Globus pallidus (tissue), 1 donor: Measurements from ENCODE around the gene PLIN4.

Experiments used
- DNase-seq: peaks from one replicate; pipeline ENCODE4 v3.0.0-alpha.2; 2015; ENCODE audit warnings: low spot score

The PLIN4 gene

GRCh38 chr19:4506449-4507149 lies 11.7 kb downstream of the PLIN4 start:
- DNase-seq = no peak

- DNase-seq = no peak
Observed at GRCh38 chr19:4505570-4506448, 12.5 kb downstream of the PLIN4 start.

- no peak for DNase-seq
Observed at GRCh38 chr19:4504891-4505569, 13.3 kb downstream of the PLIN4 start.

- DNase-seq = peak; percentile 70
Observed at GRCh38 chr19:4504297-4504701, 14.0 kb downstream of the PLIN4 start.

- DNase-seq = no peak
Observed at GRCh38 chr19:4503825-4504170, 14.5 kb downstream of the PLIN4 start.

GRCh38 chr19:4503132-4503824 lies 15.0 kb downstream of the PLIN4 start:
- DNase-seq = no peak

- no peak for DNase-seq
Observed at GRCh38 chr19:4502282-4503131, 15.8 kb downstream of the PLIN4 start.

GRCh38 chr19:4501691-4502090 lies 16.6 kb downstream of the PLIN4 start:
- DNase-seq = no peak

GRCh38 chr19:4500841-4501591 lies 17.3 kb downstream of the PLIN4 start:
- no peak for DNase-seq

- no peak for DNase-seq
Observed at GRCh38 chr19:4499855-4500254, 18.4 kb downstream of the PLIN4 start.

GRCh38 chr19:4499318-4499717 lies 19.0 kb downstream of the PLIN4 start:
- no peak for DNase-seq

- DNase-seq = no peak
Observed at GRCh38 chr19:4498694-4499093, 19.6 kb downstream of the PLIN4 start.

- DNase-seq = no peak
Observed at GRCh38 chr19:4497770-4498389, 20.4 kb downstream of the PLIN4 start.

GRCh38 chr19:4496304-4496703 lies 22.0 kb downstream of the PLIN4 start:
- no peak for DNase-seq

GRCh38 chr19:4495471-4495870 lies 22.8 kb downstream of the PLIN4 start:
- DNase-seq = no peak

- no peak for DNase-seq
Observed at GRCh38 chr19:4494691-4495064, 23.6 kb downstream of the PLIN4 start.

- no peak for DNase-seq
Observed at GRCh38 chr19:4493929-4494690, 24.2 kb downstream of the PLIN4 start.

- no peak for DNase-seq
Observed at GRCh38 chr19:4493104-4493928, 25.0 kb downstream of the PLIN4 start.
